GM12872 (cell line): ENCODE data around the gene KPNA1.

Experiments used
- TF ChIP-seq, protein P1 (sequence below): IDR thresholded peaks from 3 replicates; pipeline ENCODE4 v1.5.1; 2011; ENCODE audit warnings: low read depth, mild to moderate bottlenecking, low read length, moderate library complexity; ENCODE audit not compliant: insufficient read depth

Gene KPNA1

DNA sequence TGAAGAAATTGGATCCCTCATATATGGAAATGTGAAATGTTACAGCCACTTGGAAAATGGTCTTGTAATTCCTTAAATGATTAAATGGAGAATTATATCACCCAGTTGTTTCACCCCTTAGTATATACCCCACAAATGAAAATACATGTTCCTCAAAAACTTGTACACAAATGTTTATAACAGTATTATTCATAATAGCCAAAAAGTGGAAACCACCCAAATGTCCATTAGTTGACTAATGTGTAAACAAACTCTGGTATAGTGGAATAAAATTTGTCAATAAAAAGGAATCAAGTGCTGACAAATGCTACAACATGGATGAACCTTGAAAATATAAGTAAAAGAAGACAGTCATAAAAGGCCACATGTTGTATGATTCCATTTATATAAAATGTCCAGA, 118.2 kb downstream of the KPNA1 start:
- TF ChIP-seq, protein P1, sequence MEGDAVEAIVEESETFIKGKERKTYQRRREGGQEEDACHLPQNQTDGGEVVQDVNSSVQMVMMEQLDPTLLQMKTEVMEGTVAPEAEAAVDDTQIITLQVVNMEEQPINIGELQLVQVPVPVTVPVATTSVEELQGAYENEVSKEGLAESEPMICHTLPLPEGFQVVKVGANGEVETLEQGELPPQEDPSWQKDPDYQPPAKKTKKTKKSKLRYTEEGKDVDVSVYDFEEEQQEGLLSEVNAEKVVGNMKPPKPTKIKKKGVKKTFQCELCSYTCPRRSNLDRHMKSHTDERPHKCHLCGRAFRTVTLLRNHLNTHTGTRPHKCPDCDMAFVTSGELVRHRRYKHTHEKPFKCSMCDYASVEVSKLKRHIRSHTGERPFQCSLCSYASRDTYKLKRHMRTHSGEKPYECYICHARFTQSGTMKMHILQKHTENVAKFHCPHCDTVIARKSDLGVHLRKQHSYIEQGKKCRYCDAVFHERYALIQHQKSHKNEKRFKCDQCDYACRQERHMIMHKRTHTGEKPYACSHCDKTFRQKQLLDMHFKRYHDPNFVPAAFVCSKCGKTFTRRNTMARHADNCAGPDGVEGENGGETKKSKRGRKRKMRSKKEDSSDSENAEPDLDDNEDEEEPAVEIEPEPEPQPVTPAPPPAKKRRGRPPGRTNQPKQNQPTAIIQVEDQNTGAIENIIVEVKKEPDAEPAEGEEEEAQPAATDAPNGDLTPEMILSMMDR, result no peak

DNA sequence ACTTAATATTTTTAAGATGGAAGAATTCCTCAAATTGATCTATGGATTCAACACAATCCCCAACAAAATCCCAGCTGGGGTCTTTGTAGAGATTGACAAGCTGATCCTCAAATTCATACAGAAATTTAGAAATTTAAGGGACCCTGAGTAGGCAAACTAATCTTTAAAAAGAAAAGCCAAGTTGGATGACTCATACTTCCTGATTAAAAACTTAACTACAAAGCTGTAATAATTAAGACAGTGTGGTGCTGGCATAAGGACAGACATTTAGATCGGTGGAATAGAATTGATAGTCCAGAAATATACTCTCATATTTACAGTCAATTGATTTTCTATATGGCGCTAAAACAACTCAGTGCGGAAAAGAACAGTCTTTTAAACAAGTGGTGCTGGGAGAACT, 119.2 kb downstream of the KPNA1 start:
- TF ChIP-seq, protein P1, result no peak

DNA sequence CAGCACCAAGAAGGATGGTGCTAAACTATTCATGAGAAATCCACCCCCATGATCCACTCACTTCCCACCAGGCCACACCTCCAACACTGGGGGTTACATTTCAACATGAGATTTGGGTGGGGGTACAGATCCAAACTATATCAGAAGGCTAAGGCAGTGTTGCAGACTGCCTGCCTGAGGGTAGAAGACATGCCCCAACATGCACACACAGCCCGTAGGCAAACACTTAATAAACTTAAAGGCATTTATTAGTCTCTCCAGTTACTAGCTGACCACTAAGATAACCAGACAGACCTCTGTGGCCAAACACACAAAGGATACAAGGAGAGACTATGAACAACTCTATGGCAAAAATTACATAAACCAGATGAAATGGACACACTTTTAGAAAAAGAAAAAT, 120.6 kb downstream of the KPNA1 start:
- TF ChIP-seq, protein P1, result no peak

DNA sequence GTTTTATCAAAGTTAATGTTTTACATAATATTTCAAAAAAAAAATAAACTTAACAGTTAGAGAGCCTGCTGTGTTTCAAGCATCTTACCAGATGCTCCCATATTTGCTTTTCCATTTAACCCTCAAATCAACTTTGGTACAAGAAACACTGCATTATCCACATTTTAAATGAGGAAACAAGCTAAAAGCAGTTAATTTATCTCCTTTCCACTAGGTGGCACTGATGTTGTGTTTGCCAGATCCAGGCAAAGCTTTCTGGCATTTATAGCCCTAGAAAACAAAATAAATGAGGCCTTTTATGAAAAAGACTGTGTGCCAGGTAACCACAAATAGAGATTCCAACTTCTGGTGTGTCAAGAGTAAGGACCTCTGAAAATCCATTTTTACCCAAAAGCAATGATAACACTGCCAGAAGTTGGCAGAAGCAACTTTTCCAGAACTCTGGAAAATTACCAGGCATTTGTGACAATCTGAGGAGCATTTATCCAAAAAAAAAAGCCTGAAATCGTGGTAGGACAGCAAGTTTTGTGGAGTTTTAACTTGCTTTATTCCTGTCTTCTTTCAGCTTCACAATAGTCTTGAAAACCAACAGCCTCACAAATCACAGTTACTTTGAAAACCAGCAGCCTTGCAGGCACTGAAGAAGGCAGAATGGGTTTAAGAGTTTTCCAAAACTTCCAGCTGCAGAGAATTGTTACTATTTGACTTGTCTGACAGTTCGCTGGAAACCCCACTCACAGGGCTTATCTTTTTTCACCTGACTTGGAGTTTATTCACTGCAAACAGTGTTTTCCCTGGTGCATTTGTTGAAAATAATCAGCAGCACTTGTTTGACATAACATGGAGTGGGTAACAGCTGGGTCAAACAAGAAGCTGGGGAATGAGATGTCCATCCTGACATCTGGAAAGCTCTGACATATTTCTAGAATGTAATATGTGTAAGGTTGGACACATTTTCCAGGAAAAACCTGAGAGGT, 121.6 kb downstream of the KPNA1 start:
- TF ChIP-seq, protein P1, result peak; percentile 71

DNA sequence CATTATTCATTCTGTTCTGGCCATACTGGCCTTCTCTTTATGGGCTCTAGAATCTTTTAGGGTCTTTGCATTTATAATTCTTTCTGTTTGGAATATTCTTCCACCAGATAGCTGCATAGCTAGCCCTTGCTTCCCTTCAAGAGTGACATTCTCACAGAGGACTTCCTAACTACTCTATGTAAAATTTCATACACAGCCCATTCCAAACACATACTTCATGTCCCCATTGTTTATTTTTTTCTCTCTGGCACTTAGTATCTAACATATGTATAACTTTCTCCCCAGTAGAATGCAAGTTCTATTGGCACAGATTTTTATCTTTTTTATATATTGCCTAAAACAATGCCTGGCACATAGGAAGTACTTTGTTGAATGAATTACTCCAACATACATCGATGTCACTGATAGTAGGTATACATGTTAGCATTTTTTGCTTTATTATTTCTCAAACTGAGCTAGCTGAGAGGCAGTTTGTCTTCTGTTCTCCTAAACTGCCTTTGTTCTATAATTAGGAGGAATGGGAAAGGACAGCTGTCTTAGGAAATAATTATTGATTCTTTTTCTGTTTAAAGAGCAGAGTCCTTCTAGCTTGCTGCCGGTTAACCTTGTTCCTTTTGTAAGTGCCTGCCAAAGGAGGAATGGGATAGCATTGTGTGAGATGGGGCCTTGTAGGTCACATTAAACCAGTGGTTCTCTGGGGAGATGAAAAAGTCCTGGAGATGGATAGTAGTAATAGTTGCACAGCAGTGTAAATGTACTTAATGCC, 122.9 kb downstream of the KPNA1 start:
- TF ChIP-seq, protein P1, result no peak

- TF ChIP-seq, protein P1, result no peak
These were observed 124.1 kb downstream of the KPNA1 start for GRCh38 chr3:122390665-122391064.

DNA sequence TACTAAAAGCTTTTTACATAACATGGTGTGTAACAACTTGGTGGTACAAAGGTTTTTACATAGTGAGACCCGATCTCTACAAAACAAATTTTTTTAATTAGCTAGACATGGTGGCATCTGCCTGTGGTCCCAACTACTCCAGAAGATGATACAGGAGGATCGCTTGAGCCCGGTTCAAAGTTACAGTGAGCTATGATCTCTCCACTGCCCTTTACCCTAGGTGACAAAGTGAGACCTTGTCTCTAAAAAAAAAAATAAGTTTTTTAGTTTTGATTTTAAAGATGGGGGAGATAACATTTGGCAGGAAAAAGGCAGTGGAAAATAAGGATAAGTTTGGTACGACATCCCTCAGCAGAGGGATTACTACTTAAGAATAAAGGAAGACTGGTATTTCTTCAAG, 124.8 kb downstream of the KPNA1 start:
- TF ChIP-seq, protein P1, result no peak
